ENCODE data around the gene PDSS2. TPM values are rescaled to one million over a fixed set of nuclear protein-coding genes. Genes with fewer than 3 reads are reported as not detected.
"Not testable (repeated sequence)": the region's sequence is repeated elsewhere in the genome, so short reads cannot be mapped to it uniquely, and the experiment has no call there.

The PDSS2 gene
- total RNA-seq, 4 donors from 2014 or later = 4.3 to 14.7 (median 12.1) TPM

- no peak for DNase-seq (ENCODE audit: low spot score in 2 of 2)
- Histone ChIP-seq H3K4me1 (no peaks in the 10 kb centered on the region), H3K36me3 (no peaks in the 10 kb centered on the region), H3K4me3 (no peak overlapping the region), H3K27ac (no peak overlapping the region), H3K27me3 (no peaks in the 10 kb centered on the region), H3K9me3 (no peaks in the 10 kb centered on the region)
- WGBS = 79% methylated on average over 1 of the region's 1 CpG
- no peak for TF ChIP-seq POLR2A (IDR thresholded peaks at IDR 0.05)
- no peak for TF ChIP-seq EP300 (IDR thresholded peaks at IDR 0.05)
- no peak for TF ChIP-seq POLR2AphosphoS5 (IDR thresholded peaks at IDR 0.05)
- TF ChIP-seq CTCF (IDR thresholded peaks at IDR 0.05) = no peak
Measured at GRCh38 chr6:107184435-107184834, 274.9 kb downstream of the PDSS2 start.

DNA sequence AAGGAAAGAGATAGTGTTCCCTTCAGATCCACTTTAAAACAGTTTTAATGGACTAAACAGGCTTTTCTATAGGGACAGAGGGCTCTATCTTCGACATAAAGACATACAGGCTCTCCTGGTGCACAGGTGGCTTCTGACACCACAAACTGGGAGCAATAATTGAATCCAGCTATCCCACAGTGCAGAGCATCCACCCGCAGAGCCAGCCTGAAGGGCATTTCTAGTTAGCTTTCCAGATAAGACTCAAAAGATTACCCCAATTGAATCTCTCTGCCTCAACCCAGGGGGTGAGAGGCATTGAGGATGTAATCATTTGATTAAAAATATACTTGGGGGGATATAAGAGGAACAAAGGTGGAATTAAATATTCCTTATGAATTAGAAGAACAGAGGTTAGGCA is 279.3 kb downstream of the PDSS2 start:
- no peaks in the 10 kb centered on the region for H3K9me3 ChIP-seq
- DNase-seq (ENCODE audit: low spot score in 2 of 2) = no peak
- H3K4me1 ChIP-seq = no peaks in the 10 kb centered on the region
- H3K27me3 ChIP-seq = no peaks in the 10 kb centered on the region
- H3K36me3 ChIP-seq = no peaks in the 10 kb centered on the region
- TF ChIP-seq POLR2A (IDR thresholded peaks at IDR 0.05) (no peak), EP300 (IDR thresholded peaks at IDR 0.05) (no peak), POLR2AphosphoS5 (IDR thresholded peaks at IDR 0.05) (no peak), CTCF (IDR thresholded peaks at IDR 0.05) (no peak)
- WGBS = 94% methylated on average over 2 of the region's 2 CpGs
- H3K27ac ChIP-seq = no peak overlapping the region
- H3K4me3 ChIP-seq = no peak overlapping the region

- Histone ChIP-seq H3K27ac (no peak overlapping the region), H3K4me3 (no peak overlapping the region), H3K9me3 (no peaks in the 10 kb centered on the region), H3K4me1 (no peaks in the 10 kb centered on the region), H3K36me3 (no peaks in the 10 kb centered on the region), H3K27me3 (no peaks in the 10 kb centered on the region)
- WGBS = 96% methylated on average over 5 of the region's 5 CpGs
- no peak for DNase-seq (ENCODE audit: low spot score in 2 of 2)
- TF ChIP-seq EP300 (IDR thresholded peaks at IDR 0.05) (no peak), POLR2A (IDR thresholded peaks at IDR 0.05) (no peak), POLR2AphosphoS5 (IDR thresholded peaks at IDR 0.05) (no peak), CTCF (IDR thresholded peaks at IDR 0.05) (no peak)
Measured at GRCh38 chr6:107179004-107179403, 280.4 kb downstream of the PDSS2 start.

- Histone ChIP-seq H3K4me1 (no peaks in the 10 kb centered on the region), H3K9me3 (no peaks in the 10 kb centered on the region), H3K36me3 (no peaks in the 10 kb centered on the region), H3K4me3 (no peak overlapping the region), H3K27me3 (no peaks in the 10 kb centered on the region), H3K27ac (no peak overlapping the region)
- 81% methylated on average over 3 of the region's 3 CpGs for WGBS
- TF ChIP-seq EP300 (IDR thresholded peaks at IDR 0.05) = no peak
- no peak for TF ChIP-seq CTCF (IDR thresholded peaks at IDR 0.05)
- no peak for TF ChIP-seq POLR2A (IDR thresholded peaks at IDR 0.05)
- TF ChIP-seq POLR2AphosphoS5 (IDR thresholded peaks at IDR 0.05) = no peak
- no peak for DNase-seq (ENCODE audit: low spot score in 2 of 2)
Measured at GRCh38 chr6:107173779-107174178, 285.6 kb downstream of the PDSS2 start.

DNA sequence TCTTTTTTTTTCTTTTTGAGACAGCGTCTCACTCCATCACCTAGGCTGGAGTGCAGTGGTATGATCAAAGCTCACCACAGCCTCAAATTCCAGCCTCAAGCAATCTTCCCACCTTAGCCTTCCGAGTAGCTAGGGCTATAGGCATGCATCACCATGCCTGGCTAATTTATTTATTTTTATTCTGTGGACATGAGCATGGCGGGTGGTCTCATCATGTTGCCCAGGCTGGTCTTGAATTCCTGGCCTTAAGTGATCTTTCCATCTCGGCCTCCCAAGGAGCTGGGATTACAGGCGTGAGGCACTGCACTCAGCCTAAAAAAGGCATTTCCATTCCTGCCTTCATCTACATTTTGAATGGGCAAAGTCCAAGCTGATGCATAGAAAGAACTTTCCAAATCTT is 287.9 kb downstream of the PDSS2 start:
- WGBS = 82% methylated on average over 5 of the region's 5 CpGs
- no peak for DNase-seq (ENCODE audit: low spot score in 2 of 2)
- Histone ChIP-seq H3K9me3 (no peaks in the 10 kb centered on the region), H3K27ac (no peak overlapping the region), H3K36me3 (no peaks in the 10 kb centered on the region), H3K27me3 (no peaks in the 10 kb centered on the region), H3K4me1 (no peaks in the 10 kb centered on the region), H3K4me3 (no peak overlapping the region)
- TF ChIP-seq CTCF (IDR thresholded peaks at IDR 0.05) (no peak), EP300 (IDR thresholded peaks at IDR 0.05) (no peak), POLR2AphosphoS5 (IDR thresholded peaks at IDR 0.05) (no peak), POLR2A (IDR thresholded peaks at IDR 0.05) (no peak)

GRCh38 chr6:107164299-107164698 is 295.1 kb downstream of the PDSS2 start:
- not testable (repeated sequence) for H3K4me1 ChIP-seq; DNase-seq (ENCODE audit: low spot score in 2 of 2); H3K27me3 ChIP-seq; H3K9me3 ChIP-seq; H3K36me3 ChIP-seq; H3K27ac ChIP-seq; H3K4me3 ChIP-seq
- 99% methylated on average over 4 of the region's 5 CpGs for WGBS

Measured in suprapubic skin (tissue), 4 donors.